ENCODE data around the gene PABPN1. TPM values are rescaled to one million over a fixed set of nuclear protein-coding genes. Genes with fewer than 3 reads are reported as not detected.

PABPN1 gene
- total and polyA plus RNA-seq, 7 donors, result 65.2 to 104 (median 82.5) TPM

GRCh38 chr14:23357261-23357660, 36.0 kb downstream of the PABPN1 start:
- Histone ChIP-seq H3K36me3 (ENCODE audit: insufficient read depth in 1 of 2, low read depth in 1 of 2) (no peaks in the 10 kb centered on the region), H3K9me3 (no peaks in the 10 kb centered on the region), H3K4me1 (peaks cover 4% of the 10 kb centered on the region), H3K4me3 (no peak overlapping the region), H3K27me3 (ENCODE audit: insufficient read depth in 3 of 3, low read length in 2 of 3) (peaks cover 4 to 30% (median 5%) of the 10 kb centered on the region in 3 donors), H3K27ac (no peak overlapping the region)
- intact Hi-C loops (cut with DNase I), result no loop called here
- no peak for DNase-seq
- TF ChIP-seq, protein P1, sequence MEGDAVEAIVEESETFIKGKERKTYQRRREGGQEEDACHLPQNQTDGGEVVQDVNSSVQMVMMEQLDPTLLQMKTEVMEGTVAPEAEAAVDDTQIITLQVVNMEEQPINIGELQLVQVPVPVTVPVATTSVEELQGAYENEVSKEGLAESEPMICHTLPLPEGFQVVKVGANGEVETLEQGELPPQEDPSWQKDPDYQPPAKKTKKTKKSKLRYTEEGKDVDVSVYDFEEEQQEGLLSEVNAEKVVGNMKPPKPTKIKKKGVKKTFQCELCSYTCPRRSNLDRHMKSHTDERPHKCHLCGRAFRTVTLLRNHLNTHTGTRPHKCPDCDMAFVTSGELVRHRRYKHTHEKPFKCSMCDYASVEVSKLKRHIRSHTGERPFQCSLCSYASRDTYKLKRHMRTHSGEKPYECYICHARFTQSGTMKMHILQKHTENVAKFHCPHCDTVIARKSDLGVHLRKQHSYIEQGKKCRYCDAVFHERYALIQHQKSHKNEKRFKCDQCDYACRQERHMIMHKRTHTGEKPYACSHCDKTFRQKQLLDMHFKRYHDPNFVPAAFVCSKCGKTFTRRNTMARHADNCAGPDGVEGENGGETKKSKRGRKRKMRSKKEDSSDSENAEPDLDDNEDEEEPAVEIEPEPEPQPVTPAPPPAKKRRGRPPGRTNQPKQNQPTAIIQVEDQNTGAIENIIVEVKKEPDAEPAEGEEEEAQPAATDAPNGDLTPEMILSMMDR (IDR thresholded peaks at IDR 0.05), result no peak
- WGBS, 3 donors, result 86 to 89% (median 87%) methylated on average over 8 of the region's 8 CpGs
- no peak for ATAC-seq

DNA sequence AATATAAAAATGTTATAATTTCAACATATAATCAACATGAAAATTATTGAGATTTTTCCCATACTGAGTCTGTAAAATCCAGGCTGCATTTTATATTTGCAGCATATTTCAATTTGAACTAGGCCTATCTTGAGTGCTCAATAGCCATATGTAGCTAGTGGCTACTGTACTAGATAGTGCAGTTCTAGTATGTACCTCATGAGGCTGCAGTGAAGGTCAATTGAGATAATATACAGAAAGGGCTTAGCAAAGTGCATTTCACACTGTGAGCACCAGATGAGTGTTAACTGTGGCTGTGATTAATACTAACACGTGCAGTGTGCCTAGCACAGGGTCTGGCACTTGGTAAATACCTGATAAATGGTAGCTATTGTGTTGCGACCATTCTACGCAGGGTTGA, 36.8 kb downstream of the PABPN1 start:
- Histone ChIP-seq H3K27me3 (ENCODE audit: insufficient read depth in 3 of 3, low read length in 2 of 3) (peaks cover 3 to 23% (median 4%) of the 10 kb centered on the region in 3 donors), H3K36me3 (ENCODE audit: insufficient read depth in 1 of 2, low read depth in 1 of 2) (no peaks in the 10 kb centered on the region), H3K9me3 (no peaks in the 10 kb centered on the region), H3K4me1 (no peaks in the 10 kb centered on the region), H3K4me3 (no peak overlapping the region), H3K27ac (no peak overlapping the region)
- TF ChIP-seq, protein P1 (IDR thresholded peaks at IDR 0.05), result no peak
- ATAC-seq, result no peak
- intact Hi-C loops (cut with DNase I), result no loop called here
- WGBS, 3 donors, result 81 to 83% (median 82%) methylated on average over 3 of the region's 3 CpGs
- DNase-seq, result no peak

DNA sequence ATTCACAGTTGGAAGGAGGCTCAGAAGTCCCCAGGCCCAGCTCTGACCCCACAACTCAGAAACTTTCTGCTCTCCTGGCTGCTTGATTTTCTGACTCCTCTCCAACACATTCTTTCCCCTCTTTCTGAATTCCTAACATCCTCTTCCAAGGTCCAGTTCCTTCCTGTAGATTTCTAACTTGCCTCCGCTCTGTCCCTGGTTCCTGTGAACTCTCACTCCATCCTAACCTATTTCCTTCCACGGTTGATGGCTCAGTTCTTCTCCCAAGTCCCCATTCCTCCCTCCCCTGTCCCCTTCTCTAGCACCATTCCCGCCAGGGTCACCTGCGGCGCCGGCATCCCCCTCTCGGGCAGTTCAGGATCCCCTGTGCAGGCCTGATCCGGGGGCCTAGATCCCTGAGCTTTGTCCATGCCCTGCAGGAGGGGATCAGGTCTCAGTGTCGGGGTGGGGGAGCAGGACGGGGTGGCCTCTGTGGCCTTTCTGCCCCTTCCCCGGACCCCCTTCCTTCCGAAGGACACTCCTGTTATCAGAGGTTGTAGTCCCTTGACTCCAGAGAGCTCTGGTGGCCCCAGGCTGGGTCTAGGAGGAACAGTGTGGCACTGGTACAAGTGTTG, 37.4 kb downstream of the PABPN1 start:
- H3K27me3 ChIP-seq (ENCODE audit: insufficient read depth in 3 of 3, low read length in 2 of 3), result peaks cover 0 to 21% (median 3%) of the 10 kb centered on the region in 3 donors
- TF ChIP-seq, protein P1 (IDR thresholded peaks at IDR 0.05), result no peak
- no peak overlapping the region for H3K27ac ChIP-seq
- no peaks in the 10 kb centered on the region for H3K36me3 ChIP-seq (ENCODE audit: insufficient read depth in 1 of 2, low read depth in 1 of 2)
- no peaks in the 10 kb centered on the region for H3K9me3 ChIP-seq
- ATAC-seq (no peak), DNase-seq (no peak)
- H3K4me3 ChIP-seq, result no peak overlapping the region
- 83 to 91% (median 86%) methylated on average over 12 of the region's 12 CpGs for WGBS, 3 donors
- H3K4me1 ChIP-seq, result no peaks in the 10 kb centered on the region
- intact Hi-C loops (cut with DNase I), result no loop called here

GRCh38 chr14:23359167-23359626, 37.9 kb downstream of the PABPN1 start:
- TF ChIP-seq, protein P1 (IDR thresholded peaks at IDR 0.05), result no peak

More at GRCh38 chr14:23359167-23359626, 37.9 kb downstream of the PABPN1 start:
- peaks cover 0 to 19% (median 5%) of the 10 kb centered on the region in 3 donors for H3K27me3 ChIP-seq (ENCODE audit: insufficient read depth in 3 of 3, low read length in 2 of 3)
- 80 to 84% (median 83%) methylated on average over 9 to 11 of the region's 11 CpGs for WGBS, 3 donors
- intact Hi-C loops (cut with DNase I), result no loop called here
- no peak overlapping the region for H3K27ac ChIP-seq
- H3K4me1 ChIP-seq, result no peaks in the 10 kb centered on the region
- no peak for DNase-seq
- H3K4me3 ChIP-seq, result no peak overlapping the region
- no peaks in the 10 kb centered on the region for H3K36me3 ChIP-seq (ENCODE audit: insufficient read depth in 1 of 2, low read depth in 1 of 2)
- no peak for ATAC-seq
- no peaks in the 10 kb centered on the region for H3K9me3 ChIP-seq
